ENCODE measurements around the gene TSKS.

The TSKS gene

GRCh38 chr19:49801966-49802661, 39.0 kb upstream of the TSKS start (continued):
- peak; percentile 92 for TF ChIP-seq ZBTB17 (tag by site-specific recombination; IDR thresholded peaks at IDR 0.05)
- TF ChIP-seq GLIS2 (tag by site-specific recombination; IDR thresholded peaks at IDR 0.05) = peak; percentile 55
- no peak for TF ChIP-seq ZNF157 (tag by site-specific recombination; IDR thresholded peaks at IDR 0.05)
- peak; percentile 65; the same call in 1 of the 2 replicates for TF ChIP-seq KLF8 (tag by site-specific recombination; IDR thresholded peaks at IDR 0.05)
- TF ChIP-seq ZFHX2 (tag by site-specific recombination; conservative IDR thresholded peaks at IDR 0.05) = peak; percentile 47
- peak; percentile 60 for TF ChIP-seq CTCF (tag by site-specific recombination; IDR thresholded peaks at IDR 0.05)
- TF ChIP-seq, protein P1, sequence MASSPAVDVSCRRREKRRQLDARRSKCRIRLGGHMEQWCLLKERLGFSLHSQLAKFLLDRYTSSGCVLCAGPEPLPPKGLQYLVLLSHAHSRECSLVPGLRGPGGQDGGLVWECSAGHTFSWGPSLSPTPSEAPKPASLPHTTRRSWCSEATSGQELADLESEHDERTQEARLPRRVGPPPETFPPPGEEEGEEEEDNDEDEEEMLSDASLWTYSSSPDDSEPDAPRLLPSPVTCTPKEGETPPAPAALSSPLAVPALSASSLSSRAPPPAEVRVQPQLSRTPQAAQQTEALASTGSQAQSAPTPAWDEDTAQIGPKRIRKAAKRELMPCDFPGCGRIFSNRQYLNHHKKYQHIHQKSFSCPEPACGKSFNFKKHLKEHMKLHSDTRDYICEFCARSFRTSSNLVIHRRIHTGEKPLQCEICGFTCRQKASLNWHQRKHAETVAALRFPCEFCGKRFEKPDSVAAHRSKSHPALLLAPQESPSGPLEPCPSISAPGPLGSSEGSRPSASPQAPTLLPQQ (tag by site-specific recombination; IDR thresholded peaks at IDR 0.05) = 0 out of 2 replicates have a peak, but pooled peaks have one; percentile 17
- TF ChIP-seq PBX3 (CRISPR knock-in tag; IDR thresholded peaks at IDR 0.05) = no peak

GRCh38 chr19:49801401-49801888, 38.3 kb upstream of the TSKS start:
- Histone ChIP-seq H3K4me3 (ENCODE audit: low read depth, low read length) (no peak overlapping the region), H3K36me3 (ENCODE audit: control insufficient read depth in 2 of 2, insufficient read depth in 1 of 2, low read length in 2 of 2) (peaks cover 25 to 73% of the 10 kb centered on the region in 2 experiments; a peak in 2 of 3 replicates), H3K27ac (ENCODE audit: extremely low read depth, low read depth, low read length) (no peak overlapping the region), H3K4me1 (ENCODE audit: control insufficient read depth, insufficient read depth, low read length) (no peaks in the 10 kb centered on the region), H3K9me3 (ENCODE audit: control insufficient read depth, insufficient read depth, low read depth, low read length) (no peaks in the 10 kb centered on the region)
- POLR2A ChIA-PET = no interaction called here
- TF ChIP-seq ZNF660 (tag by site-specific recombination; IDR thresholded peaks at IDR 0.05) (no peak), ZNF404 (tag by site-specific recombination; IDR thresholded peaks at IDR 0.05) (no peak), ZNF629 (tag by site-specific recombination; IDR thresholded peaks at IDR 0.05) (no peak), ZNF112 (tag by site-specific recombination; IDR thresholded peaks at IDR 0.05) (no peak)
- CTCF ChIA-PET = no interaction called here

DNA sequence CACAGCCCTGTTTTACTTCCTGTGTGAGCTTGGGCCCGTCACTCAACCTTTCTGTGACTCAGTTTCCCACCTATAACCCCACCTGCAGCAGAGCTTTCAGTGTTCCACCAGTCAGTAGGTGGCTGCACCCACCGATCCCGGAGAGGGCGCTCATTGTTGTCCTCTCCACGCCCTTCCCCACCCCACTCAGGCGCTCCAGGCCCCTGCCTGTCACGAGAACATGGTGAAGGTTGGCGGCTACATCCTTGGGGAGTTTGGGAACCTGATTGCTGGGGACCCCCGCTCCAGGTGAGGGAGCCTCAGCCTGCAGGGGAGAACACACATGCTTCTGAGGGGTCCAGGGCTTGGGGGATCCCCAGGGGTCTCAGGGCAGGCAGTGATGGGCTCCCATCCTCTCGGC, 37.7 kb upstream of the TSKS start:
- no peak overlapping the region for H3K4me3 ChIP-seq (ENCODE audit: low read depth, low read length)
- no peaks in the 10 kb centered on the region for H3K4me1 ChIP-seq (ENCODE audit: control insufficient read depth, insufficient read depth, low read length)
- no peaks in the 10 kb centered on the region for H3K9me3 ChIP-seq (ENCODE audit: control insufficient read depth, insufficient read depth, low read depth, low read length)
- CTCF ChIA-PET = interaction anchor here (0.7 to 1.4 kb wide), 3 partner anchors 11 to 44 kb away, joined by 3 to 4 read pairs (median 3); partner anchors contain the start of gene FUZ
- POLR2A ChIA-PET = interaction anchor here (1.4 kb wide), 1 partner anchor 34 kb away, joined by 3 read pairs; the partner anchor contains the start of gene AP2A1
- TF ChIP-seq ZBTB8A (tag by site-specific recombination; IDR thresholded peaks at IDR 0.05) (no peak), GLIS2 (tag by site-specific recombination; IDR thresholded peaks at IDR 0.05) (peak; percentile 43)
- H3K27ac ChIP-seq (ENCODE audit: extremely low read depth, low read depth, low read length) = no peak overlapping the region
- H3K36me3 ChIP-seq (ENCODE audit: control insufficient read depth in 2 of 2, insufficient read depth in 1 of 2, low read length in 2 of 2) = peaks cover 28 to 74% of the 10 kb centered on the region in 2 experiments; a peak in 2 of 3 replicates

- Histone ChIP-seq H3K9me3 (ENCODE audit: control insufficient read depth, insufficient read depth, low read depth, low read length) (no peaks in the 10 kb centered on the region), H3K27ac (ENCODE audit: extremely low read depth, low read depth, low read length) (no peak overlapping the region), H3K36me3 (ENCODE audit: control insufficient read depth in 2 of 2, insufficient read depth in 1 of 2, low read length in 2 of 2) (peaks cover 26 to 81% of the 10 kb centered on the region in 2 experiments; a peak in 2 of 3 replicates), H3K4me1 (ENCODE audit: control insufficient read depth, insufficient read depth, low read length) (no peaks in the 10 kb centered on the region), H3K4me3 (ENCODE audit: low read depth, low read length) (no peak overlapping the region)
- ChIA-PET CTCF (interaction anchor here (0.7 to 1.4 kb wide), 2 partner anchors 12 to 45 kb away, joined by 3 to 4 read pairs; no protein-coding TSS in a partner anchor), POLR2A (interaction anchor here (1.4 kb wide), 1 partner anchor 33 kb away, joined by 3 read pairs; the partner anchor contains the start of gene AP2A1)
- no peak for TF ChIP-seq RBAK (tag by site-specific recombination; IDR thresholded peaks at IDR 0.05)
- no peak for TF ChIP-seq MZF1 (tag by site-specific recombination; IDR thresholded peaks at IDR 0.05; ENCODE audit: borderline replicate concordance)
- TF ChIP-seq BCL11B (tag by site-specific recombination; IDR thresholded peaks at IDR 0.05; ENCODE audit: low read depth) = peak; percentile 63; the same call in 1 of the 2 replicates
- no peak for TF ChIP-seq ZNF610 (tag by site-specific recombination; IDR thresholded peaks at IDR 0.05; ENCODE audit: borderline replicate concordance)
- no peak for TF ChIP-seq ZNF214 (tag by site-specific recombination; IDR thresholded peaks at IDR 0.05; ENCODE audit: borderline replicate concordance)
- TF ChIP-seq, protein P2, sequence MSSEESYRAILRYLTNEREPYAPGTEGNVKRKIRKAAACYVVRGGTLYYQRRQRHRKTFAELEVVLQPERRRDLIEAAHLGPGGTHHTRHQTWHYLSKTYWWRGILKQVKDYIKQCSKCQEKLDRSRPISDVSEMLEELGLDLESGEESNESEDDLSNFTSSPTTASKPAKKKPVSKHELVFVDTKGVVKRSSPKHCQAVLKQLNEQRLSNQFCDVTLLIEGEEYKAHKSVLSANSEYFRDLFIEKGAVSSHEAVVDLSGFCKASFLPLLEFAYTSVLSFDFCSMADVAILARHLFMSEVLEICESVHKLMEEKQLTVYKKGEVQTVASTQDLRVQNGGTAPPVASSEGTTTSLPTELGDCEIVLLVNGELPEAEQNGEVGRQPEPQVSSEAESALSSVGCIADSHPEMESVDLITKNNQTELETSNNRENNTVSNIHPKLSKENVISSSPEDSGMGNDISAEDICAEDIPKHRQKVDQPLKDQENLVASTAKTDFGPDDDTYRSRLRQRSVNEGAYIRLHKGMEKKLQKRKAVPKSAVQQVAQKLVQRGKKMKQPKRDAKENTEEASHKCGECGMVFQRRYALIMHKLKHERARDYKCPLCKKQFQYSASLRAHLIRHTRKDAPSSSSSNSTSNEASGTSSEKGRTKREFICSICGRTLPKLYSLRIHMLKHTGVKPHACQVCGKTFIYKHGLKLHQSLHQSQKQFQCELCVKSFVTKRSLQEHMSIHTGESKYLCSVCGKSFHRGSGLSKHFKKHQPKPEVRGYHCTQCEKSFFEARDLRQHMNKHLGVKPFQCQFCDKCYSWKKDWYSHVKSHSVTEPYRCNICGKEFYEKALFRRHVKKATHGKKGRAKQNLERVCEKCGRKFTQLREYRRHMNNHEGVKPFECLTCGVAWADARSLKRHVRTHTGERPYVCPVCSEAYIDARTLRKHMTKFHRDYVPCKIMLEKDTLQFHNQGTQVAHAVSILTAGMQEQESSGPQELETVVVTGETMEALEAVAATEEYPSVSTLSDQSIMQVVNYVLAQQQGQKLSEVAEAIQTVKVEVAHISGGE (tag by site-specific recombination; conservative IDR thresholded peaks at IDR 0.05; ENCODE audit: low read depth) = no peak
- no peak for TF ChIP-seq KLF10 (tag by site-specific recombination; IDR thresholded peaks at IDR 0.05)
Observed at GRCh38 chr19:49799798-49800376, 36.8 kb upstream of the TSKS start.
